Rectal smooth muscle tissue (tissue), 1 donor: ENCODE data around the gene RASA3.

Experiments
- H3K27ac ChIP-seq: one replicate; pipeline ENCODE4 v1.7.0; 2013; ENCODE audit warnings: low read depth, low read length, inconsistent platforms
- H3K27me3 ChIP-seq: one replicate; pipeline ENCODE4 v1.7.0; 2013; ENCODE audit warnings: low read length; ENCODE audit not compliant: control insufficient read depth, insufficient read depth
- H3K36me3 ChIP-seq: one replicate; pipeline ENCODE4 v1.7.0; 2013; ENCODE audit warnings: low read length; ENCODE audit not compliant: control insufficient read depth, insufficient read depth
- H3K4me1 ChIP-seq: one replicate; pipeline ENCODE4 v1.7.0; 2013; ENCODE audit warnings: low read length; ENCODE audit not compliant: control insufficient read depth, insufficient read depth
- H3K4me3 ChIP-seq: one replicate; pipeline ENCODE4 v1.7.0; 2013; ENCODE audit warnings: low read length
- H3K9ac ChIP-seq: one replicate; pipeline ENCODE4 v1.7.0; 2013; ENCODE audit warnings: low read length

RASA3 gene

DNA sequence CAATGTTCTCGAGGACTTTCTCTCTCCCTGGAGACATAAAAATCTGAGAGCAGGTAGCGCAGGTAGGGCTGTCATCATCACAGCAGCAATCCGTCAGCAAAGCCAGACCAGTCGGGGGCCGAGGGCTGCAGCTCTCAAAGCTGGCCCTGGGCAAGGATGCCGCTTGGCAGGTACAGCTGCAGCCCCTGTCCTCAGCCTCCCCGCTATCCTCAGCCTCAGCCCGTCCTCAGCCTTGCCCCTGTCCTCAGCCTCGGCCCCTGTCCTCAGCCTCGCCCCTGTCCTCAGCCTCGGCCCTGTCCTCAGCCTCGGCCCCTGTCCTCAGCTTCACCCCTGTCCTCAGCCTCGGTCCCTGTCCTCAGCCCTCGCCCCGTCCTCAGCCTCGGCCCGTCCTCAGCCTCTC, 169.4 kb downstream of the RASA3 start:
- Histone ChIP-seq H3K4me1 (no peaks in the 10 kb centered on the region), H3K4me3 (no peak overlapping the region), H3K36me3 (no peaks in the 10 kb centered on the region), H3K9ac (no peak overlapping the region), H3K27me3 (no peaks in the 10 kb centered on the region), H3K27ac (no peak overlapping the region)

DNA sequence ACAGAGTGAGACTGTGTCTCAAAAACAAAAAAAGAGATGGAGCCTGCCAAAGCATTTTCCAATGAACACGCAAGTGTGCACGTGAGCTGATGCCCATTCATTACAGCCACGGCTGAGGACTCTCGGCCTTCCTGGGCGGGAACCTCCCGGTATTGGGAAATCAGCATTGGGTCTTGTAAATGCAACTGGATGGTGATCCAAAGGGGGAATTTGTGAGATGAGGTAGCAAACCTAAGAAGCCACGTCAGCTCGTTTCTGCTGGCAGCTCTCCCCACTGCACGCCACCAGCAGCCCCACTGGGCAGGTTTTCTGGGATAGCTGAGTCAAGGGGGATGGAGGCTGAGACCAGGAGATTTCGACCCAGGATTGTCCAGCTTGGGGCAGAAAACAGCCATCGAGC, 170.0 kb downstream of the RASA3 start:
- H3K9ac ChIP-seq, result no peak overlapping the region

DNA sequence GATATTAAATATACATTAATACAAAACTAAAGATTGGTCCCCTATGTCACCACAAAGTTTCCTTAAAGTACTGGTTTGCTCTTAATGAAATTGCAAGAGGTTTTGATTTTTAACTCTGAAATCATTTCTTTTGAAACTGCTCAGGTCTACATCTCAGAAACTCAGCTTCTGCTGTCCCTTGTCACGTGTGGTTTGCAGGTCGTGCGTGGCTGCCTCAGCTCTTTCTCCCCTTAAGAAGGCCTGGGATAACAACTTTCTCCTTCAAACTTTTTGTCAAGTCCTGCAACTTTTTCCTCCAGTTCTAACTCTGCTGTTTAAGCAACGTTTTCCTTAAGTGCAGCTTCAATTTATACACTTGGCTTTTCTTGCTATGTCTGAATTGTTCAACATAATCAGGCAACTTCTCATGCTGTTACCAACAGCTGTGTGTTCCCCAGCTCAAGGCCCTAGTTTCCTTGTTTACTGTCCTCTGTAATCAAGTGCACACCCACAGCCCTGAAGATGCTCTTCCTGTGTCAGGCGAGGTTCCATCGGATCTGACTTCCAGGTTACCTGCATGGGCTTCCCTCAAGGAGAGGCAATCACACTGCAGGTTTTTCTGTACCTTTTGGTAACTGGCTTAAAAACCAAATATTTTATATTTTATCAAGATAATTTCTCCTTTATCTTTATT, 172.0 kb downstream of the RASA3 start:
- H3K27me3 ChIP-seq, result no peaks in the 10 kb centered on the region
- H3K4me1 ChIP-seq, result no peaks in the 10 kb centered on the region
- H3K27ac ChIP-seq, result no peak overlapping the region
- no peak overlapping the region for H3K4me3 ChIP-seq
- H3K9ac ChIP-seq, result no peak overlapping the region
- no peaks in the 10 kb centered on the region for H3K36me3 ChIP-seq

More for the DNA sequence above, 170.0 kb downstream of the RASA3 start:
- Histone ChIP-seq H3K4me3 (no peak overlapping the region), H3K27me3 (no peaks in the 10 kb centered on the region), H3K4me1 (no peaks in the 10 kb centered on the region), H3K27ac (no peak overlapping the region), H3K36me3 (no peaks in the 10 kb centered on the region)

GRCh38 chr13:113959198-113959597, 173.2 kb downstream of the RASA3 start:
- no peaks in the 10 kb centered on the region for H3K27me3 ChIP-seq

DNA sequence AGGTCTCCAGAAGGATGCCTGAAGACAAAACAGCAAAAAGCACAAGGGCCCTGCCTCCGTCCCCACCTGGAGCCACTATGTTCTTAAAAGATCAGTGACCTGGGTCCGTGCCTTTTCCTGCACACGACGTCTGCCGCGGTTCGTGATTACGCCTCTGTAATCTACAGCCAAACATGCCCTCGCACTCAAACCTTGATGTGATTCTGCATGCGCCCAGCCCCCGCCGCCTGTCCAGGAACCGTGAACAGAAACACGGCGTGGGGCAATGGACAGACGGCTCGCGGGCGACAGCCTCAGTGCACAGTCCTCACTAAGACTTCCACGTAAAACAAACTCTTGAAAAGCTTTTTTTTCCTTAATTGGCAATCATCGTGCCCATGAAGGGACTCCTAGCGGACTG, 174.1 kb downstream of the RASA3 start:
- no peak overlapping the region for H3K27ac ChIP-seq
- H3K4me3 ChIP-seq, result no peak overlapping the region
- no peak overlapping the region for H3K9ac ChIP-seq
- no peaks in the 10 kb centered on the region for H3K4me1 ChIP-seq
- no peaks in the 10 kb centered on the region for H3K27me3 ChIP-seq
- H3K36me3 ChIP-seq, result no peaks in the 10 kb centered on the region

More at GRCh38 chr13:113959198-113959597, 173.2 kb downstream of the RASA3 start:
- Histone ChIP-seq H3K9ac (no peak overlapping the region), H3K4me1 (no peaks in the 10 kb centered on the region), H3K27ac (no peak overlapping the region), H3K4me3 (no peak overlapping the region), H3K36me3 (no peaks in the 10 kb centered on the region)

DNA sequence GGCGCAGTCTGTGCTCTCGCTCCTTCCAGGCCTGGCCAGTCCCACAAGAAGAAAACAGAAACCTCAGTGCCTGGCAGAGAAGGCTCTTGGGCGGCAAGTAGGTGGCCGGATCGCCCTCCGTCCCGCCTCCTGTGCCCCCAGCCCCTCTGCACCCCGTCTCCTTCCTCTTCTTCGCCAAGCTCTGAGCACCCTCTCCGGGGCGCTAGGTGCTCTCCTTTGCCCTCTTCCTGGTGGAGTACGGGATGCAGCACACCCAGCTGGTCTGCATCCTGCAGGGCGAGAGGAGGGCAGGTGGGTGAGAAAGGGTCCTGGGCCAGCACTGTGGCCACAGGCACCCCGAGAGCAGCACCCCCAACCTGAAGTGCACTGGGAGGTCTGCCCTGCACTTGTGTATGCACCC, 175.9 kb downstream of the RASA3 start:
- no peaks in the 10 kb centered on the region for H3K27me3 ChIP-seq
- H3K27ac ChIP-seq, result no peak overlapping the region
- H3K4me3 ChIP-seq, result no peak overlapping the region
- H3K36me3 ChIP-seq, result no peaks in the 10 kb centered on the region
- H3K4me1 ChIP-seq, result no peaks in the 10 kb centered on the region
- H3K9ac ChIP-seq, result no peak overlapping the region

GRCh38 chr13:113955691-113956090, 176.7 kb downstream of the RASA3 start:
- no peaks in the 10 kb centered on the region for H3K36me3 ChIP-seq
- H3K4me1 ChIP-seq, result peaks cover 3% of the 10 kb centered on the region
- no peak overlapping the region for H3K9ac ChIP-seq
- H3K27ac ChIP-seq, result no peak overlapping the region
- H3K27me3 ChIP-seq, result no peaks in the 10 kb centered on the region
- no peak overlapping the region for H3K4me3 ChIP-seq

GRCh38 chr13:113955235-113955634, 177.2 kb downstream of the RASA3 start:
- Histone ChIP-seq H3K36me3 (no peaks in the 10 kb centered on the region), H3K27me3 (no peaks in the 10 kb centered on the region), H3K4me3 (no peak overlapping the region), H3K4me1 (peaks cover 3% of the 10 kb centered on the region), H3K27ac (no peak overlapping the region), H3K9ac (no peak overlapping the region)

- Histone ChIP-seq H3K9ac (no peak overlapping the region), H3K27me3 (no peaks in the 10 kb centered on the region), H3K4me1 (peaks cover 3% of the 10 kb centered on the region), H3K27ac (no peak overlapping the region), H3K36me3 (no peaks in the 10 kb centered on the region), H3K4me3 (no peak overlapping the region)
Observed at GRCh38 chr13:113954046-113954835, 178.2 kb downstream of the RASA3 start.

DNA sequence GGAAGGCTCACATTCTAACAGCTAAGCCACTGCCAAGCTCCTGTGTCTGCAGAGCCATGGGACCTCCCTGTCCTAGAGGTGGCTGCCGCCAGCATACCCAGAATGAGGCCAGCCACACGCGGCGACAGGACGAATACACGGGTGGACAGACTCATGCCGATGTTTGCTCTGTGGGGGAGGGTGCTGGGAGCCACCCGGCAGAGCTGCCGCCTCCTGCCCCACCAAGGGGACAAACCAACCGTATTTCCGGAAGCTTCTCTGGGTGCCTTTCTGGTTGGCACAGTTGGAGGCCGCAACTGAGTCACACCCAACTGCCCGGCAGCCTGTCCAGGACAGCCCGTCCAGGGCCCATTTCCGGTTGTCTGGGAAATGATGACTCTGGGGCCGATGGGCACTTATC, 178.9 kb downstream of the RASA3 start:
- Histone ChIP-seq H3K36me3 (no peaks in the 10 kb centered on the region), H3K4me3 (no peak overlapping the region), H3K4me1 (peaks cover 3% of the 10 kb centered on the region), H3K27ac (no peak overlapping the region), H3K9ac (no peak overlapping the region), H3K27me3 (no peaks in the 10 kb centered on the region)

GRCh38 chr13:113952983-113953520, 179.4 kb downstream of the RASA3 start:
- Histone ChIP-seq H3K9ac (no peak overlapping the region), H3K36me3 (no peaks in the 10 kb centered on the region), H3K27me3 (no peaks in the 10 kb centered on the region), H3K27ac (no peak overlapping the region), H3K4me3 (no peak overlapping the region), H3K4me1 (peaks cover 3% of the 10 kb centered on the region)

DNA sequence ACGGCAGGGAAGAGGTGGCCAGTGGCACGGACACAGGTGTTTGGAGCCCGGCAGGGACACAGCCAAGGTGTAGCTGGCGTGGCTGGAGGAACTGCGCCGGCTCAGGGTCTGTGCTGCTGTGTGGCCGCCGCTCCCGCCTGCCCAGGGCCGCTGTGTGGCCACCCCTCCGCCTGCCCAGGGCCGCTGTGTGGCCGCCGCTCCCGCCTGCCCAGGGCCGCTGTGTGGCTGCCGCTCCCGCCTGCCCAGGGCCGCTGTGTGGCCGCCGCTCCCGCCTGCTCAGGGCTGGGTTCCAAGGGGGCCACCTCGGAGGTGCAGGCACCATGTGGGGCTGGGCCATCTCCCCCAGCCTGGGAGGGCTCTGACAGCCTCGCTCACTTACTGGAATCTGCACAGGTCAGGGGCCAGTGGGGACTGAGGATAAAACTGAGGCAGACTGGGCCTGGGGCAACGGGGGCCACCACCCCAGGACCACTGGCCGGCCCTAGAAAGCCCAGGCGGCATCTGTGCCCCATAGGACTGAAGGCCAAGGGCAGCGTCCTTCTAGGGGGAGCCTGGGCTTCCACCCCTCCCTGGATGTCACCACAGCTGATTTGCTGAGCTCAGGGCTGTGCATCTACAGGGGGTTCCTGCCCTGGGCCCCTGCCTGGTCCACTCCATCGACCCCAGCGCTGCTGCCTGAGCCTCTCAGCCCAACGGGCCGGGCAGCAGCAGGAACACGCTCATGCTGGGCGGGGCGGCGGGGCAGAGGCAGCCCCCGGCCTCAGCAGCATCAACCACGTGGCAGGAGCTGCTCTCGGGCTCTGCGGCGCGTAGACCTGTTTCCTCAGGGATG, 180.1 kb downstream of the RASA3 start:
- H3K36me3 ChIP-seq, result no peaks in the 10 kb centered on the region
- H3K9ac ChIP-seq, result no peak overlapping the region
- peaks cover 3% of the 10 kb centered on the region for H3K4me1 ChIP-seq
- no peak overlapping the region for H3K27ac ChIP-seq
- H3K27me3 ChIP-seq, result no peaks in the 10 kb centered on the region
- H3K4me3 ChIP-seq, result no peak overlapping the region
